Measurements from ENCODE around the gene ASB1.

The ASB1 gene

DNA sequence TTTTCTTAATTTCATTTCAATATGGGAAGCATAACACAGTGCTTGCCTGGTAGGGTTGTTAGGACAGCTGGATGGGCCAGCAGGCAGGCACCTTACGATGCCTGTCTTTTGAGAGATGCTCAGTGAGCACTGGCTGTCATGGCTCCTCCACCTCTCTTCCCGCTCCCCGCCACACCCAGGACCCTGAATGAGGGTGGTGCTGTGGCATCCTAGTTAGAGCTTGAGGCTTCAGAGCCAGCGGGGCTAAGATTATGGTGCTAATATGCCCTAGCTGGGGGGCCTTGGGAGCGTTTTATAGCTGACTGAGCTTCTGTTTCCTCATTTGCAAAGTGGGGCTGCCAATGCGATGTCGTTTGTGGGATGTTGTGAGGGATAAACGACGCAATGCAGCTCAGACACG is 37.7 kb downstream of the ASB1 start:
- in situ Hi-C loops (cut with MboI; ENCODE audit: low sequenced_read_pairs): no loop called here

DNA sequence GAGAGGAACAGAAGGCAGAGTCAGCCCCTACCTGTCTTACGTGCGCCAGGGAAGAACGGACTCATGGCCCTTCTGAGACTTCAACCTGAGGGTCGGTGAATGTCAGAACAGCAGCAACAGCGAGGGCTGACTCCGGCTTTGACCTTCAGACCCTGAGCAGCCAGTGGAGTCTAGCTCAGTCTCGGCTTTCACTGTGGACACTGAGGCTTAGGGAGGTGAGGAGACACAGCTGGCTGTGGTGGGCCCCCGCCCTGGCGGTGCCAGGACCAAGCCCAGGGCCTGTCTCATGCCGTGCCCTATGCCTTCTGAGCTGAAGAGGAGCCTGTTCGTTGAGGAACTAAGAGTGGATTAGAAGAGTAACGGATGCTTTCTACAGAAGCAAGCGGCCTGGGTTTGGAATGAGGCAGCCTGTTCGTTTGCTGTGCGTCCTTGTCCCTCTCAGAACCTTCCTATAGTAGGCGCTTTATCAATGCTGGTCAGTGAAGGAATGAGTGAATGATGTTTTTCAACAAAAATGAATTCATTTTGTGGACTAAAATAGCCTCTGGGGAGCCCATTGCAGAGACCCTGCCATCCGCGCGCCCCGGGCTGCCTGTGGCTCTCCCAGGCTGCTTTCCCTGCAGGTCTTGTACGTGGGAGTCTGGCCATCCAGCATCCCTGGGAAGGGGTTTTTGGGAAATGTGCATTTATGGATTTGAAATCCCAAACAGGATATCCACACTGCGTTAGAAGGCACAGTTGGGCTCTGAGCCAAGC is 38.9 kb downstream of the ASB1 start:
- in situ Hi-C loops (cut with MboI; ENCODE audit: low sequenced_read_pairs): no loop called here

DNA sequence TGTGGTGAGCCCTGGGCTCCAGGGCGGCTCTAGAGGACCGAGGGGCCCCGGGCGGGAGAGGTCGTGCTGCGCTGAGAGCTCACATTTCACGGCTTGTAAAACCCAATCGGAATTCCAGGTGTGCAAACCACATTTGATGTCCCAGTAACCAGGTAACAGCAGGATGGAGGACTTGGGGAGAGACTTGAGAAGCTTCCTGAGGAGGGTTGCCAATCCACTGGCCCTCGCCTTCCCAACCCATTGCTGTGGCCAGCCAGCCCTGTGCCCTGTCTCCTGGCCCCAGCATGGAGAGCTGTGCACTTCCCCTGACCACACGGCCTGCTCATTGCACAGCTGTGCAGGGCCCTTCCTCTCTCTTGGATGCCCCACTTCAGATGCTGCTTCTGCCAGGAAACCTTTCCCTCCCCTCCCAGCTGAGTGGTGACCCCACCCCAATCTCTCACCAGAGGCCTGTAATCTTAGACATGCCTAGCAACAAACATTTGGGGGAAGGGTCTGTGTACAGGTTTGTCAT is 39.6 kb downstream of the ASB1 start:
- in situ Hi-C loops (cut with MboI; ENCODE audit: low sequenced_read_pairs): no loop called here

DNA sequence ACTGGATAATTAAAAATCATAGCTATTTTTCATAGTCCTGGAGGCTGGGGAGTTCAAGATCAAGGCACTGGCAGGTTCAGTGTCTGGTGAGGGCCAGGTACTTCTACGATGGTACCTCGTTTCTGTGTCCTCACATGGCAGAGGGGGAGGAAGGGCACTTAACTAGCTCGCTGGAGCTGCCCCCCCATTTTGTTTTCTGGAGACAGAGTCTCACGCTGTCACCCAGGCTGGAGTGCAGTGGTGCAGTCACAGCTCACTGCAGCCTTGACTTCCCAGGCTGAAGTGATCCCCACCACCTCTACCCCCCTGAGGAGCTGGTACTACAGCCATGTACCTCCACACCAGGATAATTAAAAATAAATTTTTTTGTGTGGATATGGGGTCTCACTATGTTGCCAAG is 40.3 kb downstream of the ASB1 start:
- in situ Hi-C loops (cut with MboI; ENCODE audit: low sequenced_read_pairs): no loop called here

DNA sequence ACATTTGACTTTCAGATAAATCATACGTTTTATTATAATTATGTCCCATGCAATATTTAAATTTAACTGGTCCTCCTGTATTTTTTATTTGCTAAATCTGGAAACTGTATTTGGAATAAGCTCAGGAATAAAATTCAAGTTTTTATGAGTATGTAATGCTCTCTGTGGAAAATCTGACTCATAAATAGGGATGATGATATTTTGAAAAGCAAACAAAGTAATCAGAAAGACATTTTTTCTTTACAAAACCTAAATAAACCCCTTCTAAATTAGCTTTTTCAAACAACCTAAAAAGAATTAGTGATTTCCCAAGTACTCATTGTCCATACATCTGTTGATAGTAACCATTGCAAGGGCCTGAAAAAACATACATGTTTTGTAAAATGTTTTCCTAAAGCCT is 41.1 kb downstream of the ASB1 start:
- in situ Hi-C loops (cut with MboI; ENCODE audit: low sequenced_read_pairs): no loop called here

DNA sequence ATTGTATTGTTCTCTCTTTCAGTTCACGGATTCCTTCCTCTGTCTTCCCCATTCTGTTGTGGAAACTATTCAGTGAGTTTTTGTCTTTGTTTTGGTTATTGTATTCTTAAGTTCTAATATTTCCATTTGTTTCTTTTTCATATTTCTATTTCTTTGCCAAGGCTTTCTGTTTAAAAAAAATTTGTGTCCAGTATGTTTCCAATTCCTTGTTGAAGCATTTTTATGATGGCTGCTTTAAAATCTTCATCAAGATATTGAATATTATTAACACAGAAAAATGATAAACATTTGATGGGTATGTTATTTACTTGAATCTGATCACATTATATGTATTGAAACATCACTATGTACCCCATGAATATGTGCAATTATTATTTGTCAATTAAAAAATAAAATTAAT is 42.4 kb downstream of the ASB1 start:
- in situ Hi-C loops (cut with MboI; ENCODE audit: low sequenced_read_pairs): no loop called here

DNA sequence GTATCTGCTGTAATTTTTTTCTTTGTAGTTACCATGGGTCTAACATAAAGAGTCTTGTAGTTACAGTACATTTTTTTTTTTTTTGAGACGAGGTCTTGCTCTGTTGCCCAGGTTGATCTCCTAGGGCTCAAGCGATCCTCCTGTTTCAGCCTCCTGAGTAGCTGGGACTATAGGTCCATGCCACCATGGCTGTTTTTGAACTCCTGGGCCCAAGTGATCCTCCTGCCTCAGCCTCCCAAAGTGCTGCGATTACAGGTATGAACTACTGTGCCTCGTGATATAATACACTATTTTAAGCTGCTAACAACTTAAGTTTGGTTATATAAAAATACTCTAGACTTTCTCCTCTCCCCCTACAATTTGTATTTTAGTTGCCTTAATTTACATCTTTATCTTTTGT is 46.3 kb downstream of the ASB1 start:
- in situ Hi-C loops (cut with MboI; ENCODE audit: low sequenced_read_pairs): no loop called here

DNA sequence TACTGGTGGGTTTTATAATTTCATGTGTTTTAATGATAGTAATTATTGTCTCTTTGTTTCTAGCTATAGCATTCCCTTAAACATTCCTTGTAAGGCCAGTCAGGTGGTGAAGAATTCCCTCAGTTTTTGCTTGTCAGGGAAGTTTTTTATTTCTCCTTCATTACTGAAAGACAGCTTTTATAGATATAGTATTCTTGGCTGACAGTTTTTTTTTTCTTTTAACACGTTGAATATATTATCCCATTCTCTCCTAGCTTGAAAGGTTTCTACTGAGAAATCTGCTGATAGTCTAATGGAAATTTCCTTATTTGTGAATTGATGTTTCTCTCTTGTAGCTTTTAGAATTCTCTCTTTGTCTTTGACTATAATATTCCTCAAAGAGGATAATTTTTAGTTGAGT is 46.8 kb downstream of the ASB1 start:
- in situ Hi-C loops (cut with MboI; ENCODE audit: low sequenced_read_pairs): no loop called here

DNA sequence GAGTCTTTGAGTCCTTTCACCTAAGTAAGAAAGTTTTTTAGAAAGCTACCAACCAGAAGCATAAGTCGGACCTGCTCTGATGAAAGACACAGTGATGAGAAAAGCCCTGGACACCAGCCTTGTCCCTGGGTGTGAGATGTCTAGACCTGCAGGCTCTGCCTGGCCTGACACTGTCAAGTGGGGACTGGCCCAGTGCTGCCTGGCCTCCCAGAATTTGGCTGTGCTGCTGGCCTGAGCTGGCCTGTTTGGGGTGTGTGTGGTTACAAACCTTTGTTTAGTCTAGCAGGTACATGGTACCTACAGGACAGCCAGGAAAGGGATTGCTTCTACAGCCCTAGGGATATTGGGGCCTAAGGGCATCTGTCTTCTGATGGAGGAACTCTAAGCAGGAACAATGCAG is 48.3 kb downstream of the ASB1 start:
- in situ Hi-C loops (cut with MboI; ENCODE audit: low sequenced_read_pairs): no loop called here

DNA sequence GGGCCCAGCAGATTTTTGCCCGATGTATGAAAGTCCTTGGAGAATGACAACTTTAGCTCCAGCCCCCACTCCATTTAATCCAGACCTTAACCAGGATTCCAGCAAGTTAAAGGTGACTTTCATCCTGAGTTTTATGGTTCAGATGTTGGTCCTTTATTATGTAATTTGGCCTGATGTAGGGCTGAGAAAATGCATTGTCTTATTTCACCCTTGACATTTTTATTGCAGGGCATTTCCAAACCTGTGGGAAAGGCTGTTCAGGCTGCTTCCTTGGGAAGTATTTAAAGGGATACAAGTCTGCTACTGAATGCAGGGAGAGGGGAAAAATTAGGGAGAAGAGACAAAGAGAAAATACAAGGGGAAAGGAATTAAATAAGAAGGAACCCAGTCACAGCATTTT is 48.8 kb downstream of the ASB1 start:
- in situ Hi-C loops (cut with MboI; ENCODE audit: low sequenced_read_pairs): no loop called here

DNA sequence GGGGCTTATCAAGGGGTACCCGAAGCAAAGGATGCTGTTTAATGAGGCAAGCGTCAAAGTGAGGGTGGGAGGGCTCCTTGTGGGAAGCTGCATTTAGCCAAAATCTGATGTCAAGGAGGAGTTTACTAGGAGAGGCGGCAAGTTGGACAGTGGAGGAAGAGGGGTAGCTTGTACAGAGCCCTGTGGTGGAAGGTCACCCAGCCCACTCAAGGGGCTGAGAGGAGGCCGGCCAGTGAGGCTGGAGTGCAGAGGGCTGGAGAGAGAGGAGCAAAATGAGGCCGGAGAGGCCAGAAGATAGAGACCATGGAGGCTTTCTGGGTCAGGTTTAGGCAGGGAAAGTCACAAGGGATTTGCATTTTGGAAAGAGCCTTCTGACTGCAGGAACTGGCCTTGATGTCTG is 49.5 kb downstream of the ASB1 start:
- in situ Hi-C loops (cut with MboI; ENCODE audit: low sequenced_read_pairs): no loop called here

DNA sequence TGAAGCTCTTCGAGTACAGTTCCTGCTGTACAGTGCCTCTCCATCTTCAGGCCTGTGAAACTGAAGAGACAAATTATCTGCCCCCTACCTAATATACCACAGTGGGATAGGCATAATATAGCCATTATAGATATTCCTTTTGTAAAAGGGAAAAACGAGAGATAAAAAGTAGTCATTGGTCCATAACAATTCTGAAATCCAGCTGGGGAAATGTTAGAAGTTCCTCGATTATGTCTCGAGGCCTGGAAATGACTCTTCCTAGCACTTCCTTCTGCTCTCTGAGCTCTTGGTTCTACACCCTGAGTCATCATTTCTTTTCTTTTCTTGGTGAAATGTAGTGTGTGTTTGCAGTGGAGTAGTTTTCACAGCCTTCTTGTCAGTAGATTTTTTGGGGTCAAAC is 51.5 kb downstream of the ASB1 start:
- in situ Hi-C loops (cut with MboI; ENCODE audit: low sequenced_read_pairs): no loop called here

DNA sequence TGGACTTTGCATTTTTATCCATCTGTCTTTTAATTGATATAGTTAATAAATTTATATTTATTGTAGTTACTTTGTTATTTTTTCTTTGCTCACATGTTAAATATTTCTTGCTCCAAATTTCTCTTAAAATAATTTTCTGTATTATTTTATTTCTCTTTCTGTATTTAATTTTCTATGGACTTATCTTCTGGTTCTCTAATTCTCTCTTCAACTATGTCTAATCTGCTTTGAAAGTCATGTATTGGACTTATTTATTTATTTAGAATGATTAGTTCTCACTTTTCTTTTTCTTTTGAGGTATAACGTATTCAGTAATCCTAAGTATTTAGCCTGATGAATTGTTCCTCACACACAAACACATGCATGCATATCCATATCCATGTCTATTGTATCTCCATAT is 53.1 kb downstream of the ASB1 start:
- in situ Hi-C loops (cut with MboI; ENCODE audit: low sequenced_read_pairs): no loop called here

DNA sequence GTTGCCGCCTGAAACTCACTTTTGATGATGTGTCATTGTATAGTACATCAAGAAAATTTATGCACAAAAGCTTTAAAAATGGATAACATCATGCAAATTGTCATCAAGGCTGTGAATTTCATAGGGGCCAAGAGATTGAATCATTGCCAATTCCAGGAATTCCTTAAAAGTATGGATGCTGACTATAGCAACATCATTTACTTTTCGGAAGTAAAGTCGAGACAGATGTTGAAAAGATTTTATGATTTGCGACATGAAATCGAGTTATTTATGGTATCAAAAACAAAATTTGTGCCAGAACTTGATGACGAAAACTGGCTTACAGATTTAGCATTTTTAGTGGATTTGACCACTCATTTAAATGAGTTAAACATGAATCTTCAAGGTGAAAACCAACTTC is 56.3 kb downstream of the ASB1 start:
- in situ Hi-C loops (cut with MboI; ENCODE audit: low sequenced_read_pairs): no loop called here

DNA sequence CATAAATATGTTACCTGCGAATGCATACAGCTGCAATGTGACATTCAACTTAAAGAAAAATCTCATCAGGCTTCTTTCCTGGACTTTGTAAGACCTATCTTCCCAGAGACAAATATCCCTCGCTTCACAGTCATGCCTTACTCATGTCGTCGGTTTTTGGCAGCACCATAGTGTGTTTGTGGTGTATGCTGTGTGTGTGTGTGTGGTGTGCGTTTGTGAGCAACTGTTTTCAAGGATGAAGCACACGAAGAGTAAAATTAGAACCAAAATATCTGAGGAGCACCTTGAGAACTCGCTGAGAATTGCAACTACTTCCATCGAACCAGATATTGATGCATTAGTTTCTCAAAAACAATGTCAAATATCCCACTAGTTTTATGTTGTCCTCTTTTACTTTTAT is 56.9 kb downstream of the ASB1 start:
- in situ Hi-C loops (cut with MboI; ENCODE audit: low sequenced_read_pairs): no loop called here

DNA sequence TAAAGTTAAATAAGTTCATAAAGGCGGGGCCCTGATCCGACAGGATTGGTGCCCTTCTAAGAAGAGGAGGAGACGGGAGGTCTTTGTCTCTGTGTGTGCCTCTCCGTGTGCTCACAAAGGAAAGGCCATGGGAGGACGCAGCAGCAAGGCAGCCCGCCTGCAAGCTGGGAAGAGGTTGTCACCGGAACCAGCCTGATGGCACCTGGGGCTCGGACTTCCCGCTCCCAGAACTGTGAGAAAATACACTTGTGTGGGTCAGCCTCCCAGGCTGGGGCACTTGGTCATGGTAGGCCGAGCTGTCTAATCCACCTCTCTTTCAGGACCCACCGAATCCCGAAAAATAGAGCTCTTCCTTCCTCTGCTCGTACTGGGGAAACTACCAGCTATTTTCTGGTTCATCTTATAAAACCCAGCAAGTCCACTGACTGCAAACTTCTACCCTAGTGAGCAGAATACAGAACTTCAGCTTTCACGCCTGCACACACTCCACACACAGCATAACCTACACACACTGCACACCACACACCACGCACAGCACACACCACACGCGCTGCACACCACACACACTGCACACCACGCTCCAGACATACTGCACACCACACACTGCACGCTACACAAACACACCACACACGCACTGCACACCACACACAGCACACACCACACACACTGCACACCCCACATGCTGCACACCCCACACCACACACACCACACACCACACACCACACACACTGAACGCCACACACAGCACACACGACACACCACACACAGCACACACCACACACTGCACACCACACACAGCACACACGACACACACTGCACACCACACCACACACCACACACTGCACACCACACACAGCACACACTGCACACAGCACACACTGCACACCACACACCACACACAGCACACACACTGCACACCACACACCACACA is 58.1 kb downstream of the ASB1 start:
- in situ Hi-C loops (cut with MboI; ENCODE audit: low sequenced_read_pairs): no loop called here

DNA sequence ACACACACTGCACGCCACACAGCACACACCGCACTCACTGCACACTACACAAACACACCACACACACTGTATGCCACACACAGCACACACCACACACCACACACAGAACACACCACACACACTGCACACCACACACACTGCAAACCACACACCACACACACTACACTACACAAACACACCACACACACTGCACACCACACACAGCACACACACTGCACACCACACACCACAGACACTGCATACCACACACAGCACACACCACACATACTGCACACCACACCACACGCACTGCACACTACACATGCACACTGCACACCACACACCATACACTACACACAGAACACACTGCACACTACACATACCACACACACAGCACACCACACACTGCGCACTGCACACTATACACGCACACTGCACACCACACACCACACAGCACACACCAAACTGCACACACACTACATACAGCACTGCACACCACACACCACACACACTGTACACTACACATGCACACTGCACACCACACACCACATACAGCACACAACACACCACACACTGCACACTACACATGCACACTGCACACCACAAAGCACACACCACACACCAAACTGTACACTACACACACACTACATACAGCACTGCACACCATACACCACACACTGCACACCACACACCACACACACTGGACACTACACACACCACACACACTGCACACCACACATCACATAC is 59.6 kb downstream of the ASB1 start:
- in situ Hi-C loops (cut with MboI; ENCODE audit: low sequenced_read_pairs): no loop called here

DNA sequence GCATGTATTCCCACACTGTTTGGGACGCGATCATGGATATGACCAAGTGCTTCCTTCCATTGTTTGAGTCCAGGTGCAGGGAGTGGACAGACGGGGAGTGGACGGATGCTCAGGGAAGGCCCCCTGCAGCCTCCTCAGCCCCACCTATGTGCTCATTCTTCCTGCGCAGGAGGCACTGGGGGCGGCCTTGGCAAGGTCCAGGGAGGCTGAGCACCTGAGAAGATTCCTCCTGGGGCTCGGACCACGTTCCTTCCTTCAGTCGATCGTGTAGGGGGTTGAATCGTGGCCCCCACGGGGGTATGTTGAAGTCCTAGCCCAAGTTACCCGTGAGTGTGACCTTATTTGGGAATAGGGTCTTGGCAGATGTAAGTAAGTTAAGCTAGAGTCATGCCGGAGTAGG is 60.4 kb downstream of the ASB1 start:
- in situ Hi-C loops (cut with MboI; ENCODE audit: low sequenced_read_pairs): no loop called here

DNA sequence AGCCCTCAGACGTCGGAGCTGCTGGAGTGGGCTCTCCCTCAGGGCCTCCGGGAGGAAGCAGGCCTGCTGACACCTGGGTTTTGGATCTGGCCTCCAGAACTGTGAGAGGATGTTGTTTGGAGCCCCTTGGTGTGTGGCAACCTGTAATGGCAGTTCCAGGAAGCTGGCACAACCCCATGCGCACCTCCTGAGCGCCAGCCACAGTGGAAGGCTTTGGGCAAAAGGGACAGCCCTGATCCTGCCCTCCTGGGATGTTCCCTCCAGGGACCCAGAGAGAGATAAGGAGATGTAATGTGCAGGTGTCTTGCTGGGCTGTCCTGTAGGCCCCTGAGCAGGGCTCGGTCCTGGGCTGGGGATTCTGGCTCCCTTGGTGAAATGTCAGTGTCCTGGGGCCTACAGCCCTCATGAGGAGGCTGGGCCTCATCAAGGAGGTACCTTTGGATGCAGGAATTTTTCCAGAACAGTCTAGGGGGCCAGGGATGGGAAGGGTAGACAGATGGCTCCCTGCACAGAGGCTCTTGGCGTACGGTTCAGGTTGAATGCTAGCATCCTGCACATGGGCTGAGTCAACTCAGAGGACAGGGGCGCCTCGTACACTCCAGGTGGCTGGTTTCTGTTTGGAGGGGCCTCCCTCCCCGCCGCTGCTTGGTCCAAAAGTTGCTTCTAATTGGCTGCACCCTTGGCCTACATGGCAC is 61.1 kb downstream of the ASB1 start:
- in situ Hi-C loops (cut with MboI; ENCODE audit: low sequenced_read_pairs): no loop called here

DNA sequence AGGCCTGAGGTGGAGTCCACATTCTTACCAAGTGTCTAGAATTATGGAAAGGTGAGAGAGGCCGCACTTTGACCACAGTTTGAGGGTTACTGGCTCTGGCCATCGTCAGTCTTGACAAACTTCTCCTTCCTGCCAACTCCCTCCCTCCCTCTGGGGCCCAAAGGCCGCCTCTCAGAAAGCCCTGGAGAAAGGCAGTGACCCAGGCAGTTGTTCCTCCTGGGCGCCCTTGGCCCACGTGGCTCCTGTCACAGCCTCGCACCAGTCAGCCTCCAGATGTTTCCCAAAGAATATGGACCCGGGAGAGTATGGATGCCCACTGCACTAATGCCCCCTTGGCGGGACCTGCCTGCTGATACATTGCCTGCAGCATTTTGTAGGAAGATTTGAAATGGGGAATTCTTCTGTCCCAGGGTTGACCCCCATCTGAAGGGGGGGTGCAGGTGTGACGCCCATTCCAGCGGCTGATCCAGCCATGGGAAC is 61.7 kb downstream of the ASB1 start:
- in situ Hi-C loops (cut with MboI; ENCODE audit: low sequenced_read_pairs): no loop called here

DNA sequence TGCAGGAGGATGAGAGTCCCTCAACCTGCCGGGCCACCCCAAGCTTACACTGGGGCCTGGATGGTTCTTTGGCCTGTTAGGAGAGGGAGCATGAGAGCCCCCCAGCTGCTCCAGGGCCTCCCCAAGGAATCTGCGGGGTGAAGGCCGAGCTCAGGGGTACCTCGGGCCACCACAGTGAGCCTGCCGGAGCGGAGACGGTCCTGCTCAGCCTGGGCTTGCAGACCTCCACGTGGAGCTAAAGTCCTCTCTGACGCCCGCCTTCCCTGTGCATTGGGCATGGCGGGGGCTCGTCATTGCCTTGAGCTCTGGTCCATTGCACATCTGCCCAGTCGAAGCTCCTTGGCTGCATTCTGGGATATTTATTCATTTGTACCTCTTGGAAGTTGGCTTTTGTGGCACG is 62.7 kb downstream of the ASB1 start:
- in situ Hi-C loops (cut with MboI; ENCODE audit: low sequenced_read_pairs): no loop called here

All from HL-60/S4 treated with retinoic acid at 250 ng/mL for 4 days and 3 days (cell line).